ENCODE measurements around the gene SPDYE5.
"Not testable (repeated sequence)": the region's sequence is repeated elsewhere in the genome, so short reads cannot be mapped to it uniquely, and the experiment has no call there.

Gene SPDYE5, protein sequence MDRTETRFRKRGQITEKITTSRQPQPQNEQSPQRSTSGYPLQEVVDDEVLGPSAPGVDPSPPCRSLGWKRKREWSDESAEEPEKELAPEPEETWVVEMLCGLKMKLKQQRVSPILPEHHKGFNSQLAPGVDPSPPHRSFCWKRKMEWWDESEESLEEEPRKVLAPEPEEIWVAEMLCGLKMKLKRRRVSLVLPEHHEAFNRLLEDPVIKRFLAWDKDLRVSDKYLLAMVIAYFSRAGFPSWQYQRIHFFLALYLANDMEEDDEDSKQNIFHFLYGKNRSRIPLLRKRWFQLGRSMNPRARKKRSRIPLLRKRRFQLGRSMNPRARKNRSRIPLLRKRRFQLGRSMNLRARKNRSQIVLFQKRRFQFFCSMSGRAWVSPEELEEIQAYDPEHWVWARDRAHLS

DNA sequence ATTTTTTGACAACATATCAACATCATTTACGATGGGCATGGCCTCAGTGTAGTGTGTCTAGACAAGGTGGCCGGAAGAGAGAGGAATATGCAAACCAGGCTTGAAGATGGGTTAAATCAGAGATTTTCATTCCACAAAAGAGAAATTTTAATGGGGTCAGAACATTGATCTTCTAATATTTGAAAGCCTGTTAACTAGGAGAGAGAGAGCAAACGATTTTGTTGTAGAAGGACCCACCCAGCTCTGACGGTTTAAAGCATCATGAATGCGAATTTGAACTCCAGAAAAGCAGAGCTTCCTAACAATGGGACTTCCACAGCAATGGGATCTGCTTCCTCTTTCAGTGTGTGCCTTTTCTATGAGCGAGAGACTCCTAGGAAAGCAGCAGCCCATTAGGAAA, at the start of gene SPDYE5:
SPDYE5 (plus strand) TSS at position 301 of the 400 bp plus-strand sequence. CDS start 1,728 bp downstream, outside the sequence.
- not testable (repeated sequence) for DNase-seq

DNA sequence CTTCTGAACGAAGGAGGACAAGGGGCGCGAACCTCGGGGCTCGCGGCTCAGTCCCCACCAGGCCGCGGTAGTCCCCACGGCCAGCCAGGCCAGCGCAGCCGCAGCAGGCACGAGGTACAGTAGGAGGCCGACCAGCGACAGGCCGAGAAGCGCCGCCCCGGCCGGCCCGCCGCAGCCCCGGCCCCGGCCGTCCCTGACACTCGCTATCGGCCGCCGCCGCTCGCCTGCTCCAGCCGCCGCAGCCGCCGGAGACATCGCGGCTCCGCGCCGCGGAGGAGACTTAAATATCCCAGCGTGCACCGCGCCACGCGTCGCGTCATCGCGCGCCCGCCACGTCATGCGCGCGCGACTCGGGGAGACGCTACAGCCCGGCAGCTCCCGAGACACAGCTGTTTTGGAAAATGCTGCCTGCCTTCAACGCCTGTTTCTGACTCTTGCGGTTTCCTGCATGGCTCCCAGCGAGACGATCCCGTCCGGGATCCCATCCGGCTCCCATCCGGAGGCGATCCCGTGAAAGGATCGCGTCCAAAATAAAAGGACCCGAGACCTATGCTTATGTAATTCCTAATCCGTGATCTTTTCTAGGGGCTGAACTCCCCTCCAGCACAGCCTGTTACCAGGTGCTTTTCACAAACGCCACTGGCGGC, 49.5 kb upstream of the SPDYE5 start:
- DNase-seq = peak; percentile 21 to 24

DNA sequence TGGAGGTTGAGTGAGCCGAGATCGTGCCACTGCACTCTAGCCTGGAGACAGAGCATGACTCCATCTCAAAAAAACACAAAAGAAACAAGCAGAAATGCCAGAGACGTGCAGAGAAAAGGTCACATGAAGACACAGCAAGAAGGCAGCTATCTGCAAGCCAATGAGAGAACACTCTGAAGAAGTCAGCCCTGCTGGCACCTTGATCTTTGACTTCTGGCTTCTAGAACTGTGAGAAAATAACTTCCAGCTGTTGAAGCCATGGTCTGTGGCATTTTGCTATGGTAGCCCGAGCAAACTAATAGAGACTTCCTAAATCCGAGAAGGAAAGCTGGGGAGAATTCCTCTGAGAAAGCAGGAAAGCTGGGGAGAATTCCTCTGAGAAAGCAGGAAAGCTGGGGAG, 42.2 kb upstream of the SPDYE5 start:
- DNase-seq = not testable (repeated sequence)

DNA sequence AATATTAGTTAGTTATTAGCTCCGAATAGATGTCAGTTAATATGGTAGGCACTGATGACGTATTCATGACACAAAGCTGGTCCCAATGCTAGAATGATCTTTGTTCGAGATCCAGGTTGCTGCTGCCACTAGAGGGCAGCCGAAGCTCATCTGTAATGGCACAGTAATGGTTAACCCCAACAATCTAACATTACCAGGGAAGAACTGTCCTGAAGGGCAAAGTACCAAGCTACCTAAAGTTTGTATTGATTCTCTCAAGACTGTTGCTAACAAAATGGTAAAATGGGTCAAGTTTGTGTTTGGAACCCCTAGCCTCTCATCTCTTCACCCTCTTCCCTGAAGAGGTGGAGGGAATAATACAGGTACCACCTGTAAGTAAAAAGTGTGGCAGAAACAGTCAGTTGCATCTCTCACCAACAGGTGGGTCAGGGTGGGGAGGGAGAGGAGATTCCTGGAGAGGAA, 39.6 kb upstream of the SPDYE5 start:
- not testable (repeated sequence) for DNase-seq

DNA sequence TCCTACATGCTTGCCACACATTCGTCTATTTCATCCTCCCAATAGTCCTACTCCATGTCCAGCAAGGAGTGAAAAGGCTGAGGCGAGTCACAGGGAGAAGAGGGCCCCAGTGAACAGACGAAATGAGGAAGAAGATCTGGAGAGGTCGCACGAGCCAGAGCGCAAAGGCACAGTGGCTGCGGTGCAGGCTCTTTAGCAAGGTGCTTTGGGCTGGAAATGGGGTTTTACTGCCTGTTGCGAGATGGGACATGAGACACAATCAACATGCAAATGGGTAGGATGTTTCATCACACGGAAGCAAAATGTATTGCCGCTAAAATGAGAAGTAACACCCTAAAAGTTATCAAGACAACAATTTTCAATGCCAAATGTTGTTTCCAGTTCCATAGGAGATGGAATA, 35.7 kb upstream of the SPDYE5 start:
- not testable (repeated sequence) for DNase-seq

DNA sequence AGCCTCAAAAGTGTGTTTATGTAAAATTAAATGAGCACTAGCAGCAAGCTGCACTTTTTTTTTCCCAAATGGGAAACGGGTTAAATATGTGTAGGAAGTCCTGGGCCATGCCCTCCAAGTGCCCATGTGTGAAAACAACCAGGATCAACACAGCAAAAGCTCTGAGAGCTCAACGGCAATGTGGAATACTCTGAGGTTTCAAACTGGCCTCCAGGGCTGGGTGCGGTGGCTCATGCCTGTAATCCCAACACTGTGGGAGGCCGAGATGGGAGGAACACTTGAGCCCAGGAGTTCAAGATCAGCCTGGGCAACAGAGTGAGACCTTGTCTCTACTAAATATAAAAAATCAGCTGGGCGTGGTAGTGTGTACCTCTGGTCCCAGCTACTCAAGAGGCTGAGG, 34.1 kb upstream of the SPDYE5 start:
- DNase-seq = not testable (repeated sequence)

DNA sequence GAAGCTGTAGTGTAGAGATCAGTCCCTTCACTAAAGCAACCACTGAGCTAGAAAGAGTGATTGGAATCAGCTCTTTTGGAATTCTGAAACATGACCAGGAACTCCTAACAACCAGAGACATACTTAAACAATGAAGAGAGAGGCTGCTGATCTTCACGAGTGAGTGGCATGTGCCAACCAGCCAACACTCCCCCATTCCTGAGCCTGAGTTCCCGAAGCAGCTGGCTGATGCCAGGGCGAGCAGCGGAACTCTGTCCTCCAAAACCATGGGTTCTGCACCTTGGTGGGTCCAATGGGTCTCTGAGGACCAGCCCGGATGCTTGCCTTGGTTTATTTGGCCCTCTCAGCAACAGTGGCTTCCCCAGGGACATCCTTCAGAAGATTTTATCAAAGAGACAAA, 31.6 kb upstream of the SPDYE5 start:
- not testable (repeated sequence) for DNase-seq

DNA sequence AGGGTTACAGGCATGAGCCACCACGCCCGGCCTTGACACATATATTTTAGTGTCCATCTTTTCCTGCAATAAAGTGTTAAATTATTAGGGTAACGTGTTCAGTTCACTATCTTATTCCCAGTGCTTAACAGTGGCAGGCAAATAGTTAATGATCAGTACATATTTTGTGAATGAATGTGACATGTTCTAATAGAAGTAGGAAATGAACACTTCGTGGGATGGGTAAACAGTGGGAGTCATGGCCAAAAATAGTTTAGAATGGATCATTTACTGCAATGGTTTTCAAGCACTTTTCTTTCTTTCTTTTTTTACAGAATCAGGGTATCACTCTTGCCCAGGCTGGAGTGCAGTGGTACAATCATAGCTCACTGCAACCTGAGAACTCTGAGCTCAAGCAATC, 22.0 kb upstream of the SPDYE5 start:
- not testable (repeated sequence) for DNase-seq

DNA sequence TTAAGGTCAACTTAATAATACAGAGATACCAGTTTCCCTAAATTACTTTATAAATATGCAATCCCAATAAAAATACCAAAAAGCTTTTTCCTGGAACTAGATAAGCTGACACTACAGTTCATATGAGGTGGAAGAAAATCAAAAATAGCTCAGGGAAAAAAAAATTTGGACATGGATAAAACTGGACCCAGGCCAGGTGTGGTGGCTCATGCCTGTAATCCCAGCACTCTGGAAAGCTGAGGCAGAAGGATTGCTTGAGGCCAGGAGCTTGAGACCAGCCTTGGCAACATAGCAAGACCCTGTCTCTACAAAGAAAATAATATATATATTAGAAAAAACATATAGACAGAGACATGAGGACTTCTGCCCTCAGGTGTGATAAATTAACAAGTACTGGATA, 14.7 kb upstream of the SPDYE5 start:
- DNase-seq = not testable (repeated sequence)

DNA sequence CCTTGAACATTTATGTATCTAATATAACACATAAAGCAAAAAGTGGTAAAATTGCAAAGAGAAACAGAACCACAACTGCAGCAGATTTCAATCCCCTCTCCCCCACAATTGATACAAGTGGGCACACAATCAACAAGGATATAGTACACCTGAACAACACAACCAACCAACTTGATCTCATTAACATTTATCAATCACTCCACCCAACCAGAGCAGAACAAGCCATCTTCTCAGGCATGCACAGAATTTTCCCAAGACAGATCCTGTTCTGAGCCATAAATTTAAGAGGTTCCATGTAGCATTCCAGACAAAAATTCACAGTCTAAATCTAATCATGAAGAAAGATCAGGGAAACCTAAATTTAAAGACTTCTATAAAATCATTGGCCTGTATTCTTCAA, 11.8 kb upstream of the SPDYE5 start:
- not testable (repeated sequence) for DNase-seq

DNA sequence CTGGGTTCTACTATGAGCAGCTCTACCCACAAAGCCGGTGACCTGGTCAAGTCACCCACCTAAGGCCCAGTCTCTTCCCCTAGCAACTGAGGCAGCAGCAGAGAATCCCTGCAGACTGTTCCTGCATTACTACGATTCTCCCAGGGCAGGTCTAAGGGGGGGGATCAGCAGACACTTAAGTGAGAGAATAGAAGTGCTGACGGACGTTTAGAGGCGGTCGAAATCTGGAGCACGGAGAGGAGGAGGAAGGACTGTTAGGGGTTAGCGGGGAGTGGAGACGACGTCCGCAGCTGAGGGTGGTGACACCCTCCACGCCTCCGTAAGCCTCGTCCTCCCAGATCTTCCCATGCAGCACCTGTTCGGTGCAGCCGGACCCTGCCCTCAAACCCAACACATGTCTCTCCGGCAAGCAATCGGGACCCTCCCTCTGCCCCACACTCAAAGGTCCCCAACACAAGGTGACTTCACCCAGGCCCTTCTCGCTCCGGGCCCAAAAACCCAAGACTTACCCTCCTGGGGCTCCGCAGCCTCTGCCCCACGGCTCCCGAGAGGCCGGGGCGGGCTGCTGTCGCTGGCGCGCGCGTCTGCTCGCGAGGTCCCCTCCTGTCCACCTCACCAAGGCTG, 6.7 kb upstream of the SPDYE5 start:
- peak in 1 of 2 donors; percentile 7 for DNase-seq

DNA sequence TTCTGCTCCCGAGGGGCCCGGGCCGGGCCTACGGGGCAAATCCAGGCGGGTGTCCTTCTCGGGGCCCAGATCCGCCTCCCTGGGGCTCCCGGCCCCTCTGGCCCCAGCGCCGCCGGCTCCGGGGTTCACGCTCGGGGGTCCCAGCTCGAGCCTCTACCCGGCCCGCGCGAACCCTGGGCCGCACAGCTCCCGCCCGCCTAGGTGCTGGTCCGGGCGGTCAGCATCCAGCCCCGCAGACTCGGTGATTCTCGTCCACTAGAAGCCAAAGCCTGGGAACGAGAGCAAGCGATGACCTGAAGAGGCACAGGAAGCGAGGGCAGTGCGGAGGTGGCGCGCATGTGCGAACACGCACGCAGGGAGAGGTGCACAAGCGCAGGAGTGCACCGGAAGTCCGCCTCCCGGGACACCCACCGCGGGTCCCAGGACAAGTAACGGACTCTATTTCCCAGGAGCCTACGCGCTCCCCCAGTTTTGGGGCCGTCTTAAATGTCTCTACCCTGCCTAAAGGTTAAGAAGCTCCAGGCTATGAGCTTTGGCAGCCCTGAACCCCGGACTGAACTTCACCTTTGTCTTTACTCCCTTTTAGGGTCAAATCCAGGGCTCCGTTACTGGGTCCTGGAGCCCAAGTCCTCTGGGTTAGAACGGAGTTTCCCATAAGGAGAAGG, 6.0 kb upstream of the SPDYE5 start, which contains the start of gene POM121C:
POM121C (minus strand) TSS at position 321 of the 665 bp plus-strand sequence. CDS start 44,803 bp downstream, outside the sequence.
- DNase-seq = peak; percentile 81 to 84

DNA sequence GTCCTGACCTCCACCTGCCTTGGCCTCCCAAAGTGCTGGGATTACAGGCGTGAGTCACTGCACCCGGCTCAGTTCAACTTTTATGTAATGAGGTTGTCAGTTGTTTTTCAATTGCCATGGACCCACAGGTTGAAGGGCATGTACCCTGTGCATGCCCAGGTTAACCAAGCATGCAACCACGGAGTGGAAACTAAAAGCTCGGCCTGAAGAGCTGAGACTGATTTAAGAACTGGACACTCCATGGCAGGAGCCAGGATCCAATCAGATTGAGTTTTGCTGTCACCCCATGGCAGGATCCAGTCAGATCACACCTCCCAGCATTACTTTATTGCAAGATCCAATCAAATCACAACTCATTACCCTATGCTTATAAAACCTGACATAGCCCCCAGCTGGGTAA, 16.9 kb downstream of the SPDYE5 start:
- not testable (repeated sequence) for DNase-seq

DNA sequence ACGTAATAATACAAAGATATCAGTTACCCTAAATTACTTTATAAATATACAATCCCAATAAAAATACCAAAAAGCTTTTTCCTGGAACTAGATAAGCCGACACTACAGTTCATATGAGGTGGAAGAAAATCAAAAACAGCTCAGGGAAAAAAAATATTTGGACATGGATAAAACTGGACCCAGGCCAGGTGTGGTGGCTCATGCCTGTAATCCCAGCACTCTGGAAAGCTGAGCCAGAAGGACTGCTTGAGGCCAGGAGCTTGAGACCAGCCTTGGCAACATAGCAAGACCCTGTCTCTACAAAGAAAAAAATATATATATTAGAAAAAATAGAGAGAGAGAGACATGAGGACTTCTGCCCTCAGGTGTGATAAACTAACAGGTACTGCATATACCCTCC, 26.7 kb downstream of the SPDYE5 start:
- DNase-seq = not testable (repeated sequence)

DNA sequence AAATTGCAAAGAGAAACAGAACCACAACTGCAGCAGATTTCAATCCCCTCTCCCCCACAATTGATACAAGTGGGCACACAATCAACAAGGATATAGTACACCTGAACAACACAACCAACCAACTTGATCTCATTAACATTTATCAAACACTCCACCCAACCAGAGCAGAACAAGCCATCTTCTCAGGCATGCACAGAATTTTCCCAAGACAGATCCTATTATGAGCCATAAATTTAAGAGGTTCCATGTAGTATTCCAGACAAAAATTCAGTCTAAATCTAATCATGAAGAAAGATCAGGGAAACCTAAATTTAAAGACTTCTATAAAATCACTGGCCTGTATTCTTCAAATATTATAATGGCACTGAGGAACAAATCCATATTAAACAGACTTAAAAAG, 29.6 kb downstream of the SPDYE5 start:
- DNase-seq = not testable (repeated sequence)

DNA sequence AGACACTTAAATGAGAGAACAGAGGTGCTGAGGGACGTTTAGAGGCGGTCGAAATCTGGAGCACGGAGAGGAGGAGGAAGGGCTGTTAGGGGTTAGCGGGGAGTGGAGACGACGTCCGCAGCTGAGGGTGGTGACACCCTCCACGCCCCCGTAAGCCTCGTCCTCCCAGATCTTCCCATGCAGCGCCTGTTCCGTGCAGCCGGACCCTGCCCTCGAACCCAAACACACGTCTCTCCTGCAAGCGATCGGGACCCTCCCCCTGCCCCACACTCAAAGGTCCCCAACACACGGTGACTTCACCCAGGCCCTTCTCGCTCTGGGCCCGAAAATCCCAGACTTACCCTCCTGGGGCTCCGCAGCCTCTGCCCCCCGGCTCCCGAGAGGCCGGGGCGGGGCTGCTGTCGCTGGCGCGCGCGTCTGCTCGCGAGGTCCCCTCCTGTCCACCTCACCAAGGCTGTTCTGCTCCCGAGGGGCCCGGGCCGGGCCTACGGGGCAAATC, 35.2 kb downstream of the SPDYE5 start:
- DNase-seq = peak in 1 of 2 donors; percentile 5

DNA sequence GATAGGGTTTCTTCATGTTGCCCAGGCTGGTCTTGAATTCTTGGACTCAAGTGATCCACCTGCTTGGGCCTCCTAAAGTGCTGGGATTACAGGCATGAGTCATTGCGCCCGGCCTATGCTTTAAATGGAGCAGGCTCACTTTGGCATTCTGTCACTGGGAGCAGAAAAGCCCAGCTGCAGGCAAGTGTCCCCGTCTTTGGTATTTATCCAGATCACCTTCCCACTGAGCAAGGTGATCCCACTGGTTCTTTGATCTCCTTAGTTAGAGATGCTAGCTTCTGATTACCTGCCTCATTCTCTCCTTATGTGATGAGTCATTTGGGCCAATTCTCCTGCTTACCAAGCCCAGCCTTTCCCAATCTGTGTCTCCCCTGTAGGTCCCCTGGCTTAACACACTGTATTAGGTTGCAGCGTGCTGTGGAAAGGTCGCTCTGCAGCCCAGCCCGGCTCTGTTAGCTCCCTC, 39.3 kb downstream of the SPDYE5 start:
- DNase-seq = no peak

DNA sequence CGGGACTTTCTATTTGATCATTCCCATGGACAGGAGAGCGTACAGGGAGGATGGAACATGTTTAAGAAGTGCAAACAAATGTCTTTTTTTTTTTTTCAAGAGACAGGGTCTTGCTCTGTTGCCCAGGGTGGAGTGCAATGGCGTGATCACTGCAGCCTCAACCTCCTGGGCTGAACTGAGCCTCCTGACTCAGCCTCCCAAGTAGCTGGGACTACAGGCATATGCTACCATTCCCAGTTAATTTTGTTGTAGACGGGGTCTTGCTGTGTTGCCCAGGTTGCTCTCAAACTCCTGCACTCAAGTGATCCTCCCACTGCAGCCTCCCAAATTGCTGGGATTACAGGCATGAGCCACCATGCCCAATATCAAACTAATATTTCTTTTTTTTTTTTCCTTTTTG, 40.5 kb downstream of the SPDYE5 start:
- DNase-seq = no peak

DNA sequence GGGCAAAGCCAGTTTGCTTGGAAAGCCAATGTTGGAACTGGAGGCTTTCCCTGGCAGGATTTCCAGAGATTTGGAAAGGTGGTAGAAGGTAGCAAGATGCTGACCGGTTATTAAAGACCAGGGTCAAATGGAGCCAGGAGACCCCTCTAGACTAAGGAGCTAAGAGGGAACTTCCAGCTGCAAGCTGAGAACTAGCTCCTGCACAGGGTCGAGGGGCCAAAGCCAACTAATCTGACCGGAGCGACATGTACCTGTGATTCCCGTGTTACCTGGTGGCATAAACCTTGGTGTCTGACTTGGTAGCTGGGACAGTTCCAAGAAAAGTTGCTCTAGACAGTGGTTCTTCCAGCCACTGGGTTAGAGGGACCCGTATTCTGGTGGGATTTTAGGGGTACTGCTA, 41.8 kb downstream of the SPDYE5 start:
- DNase-seq = no peak

DNA sequence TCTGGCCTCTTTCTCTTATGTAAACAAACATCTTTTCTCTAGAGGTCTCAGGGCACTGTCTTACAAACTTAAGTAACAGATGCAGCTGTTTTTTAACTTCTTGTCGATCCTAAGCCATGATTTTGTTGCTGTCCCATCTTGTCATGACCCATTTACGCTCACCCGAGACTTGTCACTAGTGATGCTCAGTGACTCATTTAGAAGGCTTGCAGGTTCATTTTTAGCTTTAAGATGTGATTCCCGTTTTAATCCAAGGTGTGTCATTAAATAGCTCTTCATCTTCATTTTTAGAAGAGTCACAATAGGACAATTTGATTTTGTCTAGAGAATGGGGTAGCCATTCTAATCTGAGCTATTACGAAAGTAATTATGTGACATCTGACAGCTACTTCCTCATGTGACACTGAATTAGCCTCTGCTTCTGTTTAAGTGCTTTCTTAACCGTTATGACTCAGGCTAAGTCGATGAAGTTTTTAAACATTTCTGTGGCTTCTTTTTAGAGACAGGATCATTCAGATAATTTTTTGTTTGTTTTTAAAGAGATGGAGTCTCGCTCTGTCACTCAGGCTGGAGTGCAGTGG, 42.7 kb downstream of the SPDYE5 start:
- DNase-seq = no peak

DNA sequence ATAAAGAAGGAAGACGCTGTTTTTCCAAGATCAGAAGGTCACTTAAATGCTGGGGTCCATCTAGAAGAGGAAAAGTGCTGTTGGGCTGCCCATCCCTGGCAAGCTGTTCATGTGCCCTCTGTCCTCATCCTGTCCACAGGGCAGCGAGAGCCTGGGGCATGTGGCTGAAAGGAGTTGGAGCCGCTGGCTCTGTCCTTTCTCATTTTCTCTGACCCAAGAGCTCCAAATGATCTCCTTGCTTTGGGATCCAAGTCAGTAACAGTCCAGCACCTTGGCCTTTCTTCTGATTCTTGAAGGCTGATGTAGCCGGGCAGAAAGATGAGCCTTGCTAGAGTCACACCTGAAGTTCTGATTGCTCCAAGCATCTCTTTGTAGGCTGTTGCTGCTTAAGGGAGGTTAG, 44.4 kb downstream of the SPDYE5 start:
- no peak for DNase-seq

DNA sequence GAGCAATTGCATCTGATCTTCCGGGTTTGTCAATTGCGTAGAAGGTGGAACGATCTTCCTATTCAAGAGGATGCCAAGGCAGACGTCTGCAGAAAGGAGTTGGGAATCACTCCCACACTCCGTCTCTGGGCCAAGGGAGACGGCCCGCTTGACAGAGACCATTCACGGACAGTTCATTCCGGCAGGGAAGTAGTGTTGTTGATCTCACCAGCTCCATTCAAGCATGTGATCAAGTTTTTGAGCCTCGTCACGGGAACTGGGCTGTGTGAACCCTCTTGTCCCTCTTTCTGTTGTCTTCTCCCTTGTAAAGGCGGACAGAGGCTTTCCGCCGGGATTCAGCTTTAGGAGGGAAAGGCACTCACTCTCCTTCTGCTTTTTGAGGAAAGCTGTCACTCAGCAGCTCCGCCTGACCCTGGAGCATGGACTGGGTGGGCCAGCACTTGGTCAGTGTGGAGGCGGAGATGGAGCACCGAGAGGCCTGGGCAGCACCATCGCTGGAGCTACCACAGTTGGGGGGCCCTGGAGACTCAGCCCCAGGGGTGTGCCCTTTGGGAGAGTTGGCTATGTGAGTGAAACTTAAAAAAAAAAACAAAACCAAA, 44.9 kb downstream of the SPDYE5 start:
- no peak for DNase-seq

All from activated CD4-positive, alpha-beta T cell treated with anti-CD3 and anti-CD28 coated beads for 4 hours (primary cell).